GM21619 (cell line): ENCODE results near the gene OR2C3.
"Not testable (repeated sequence)": the region's sequence is repeated elsewhere in the genome, so short reads cannot be mapped to it uniquely, and the experiment has no call there.

Experiments used
- ATAC-seq: cut with Tn5 transposase; IDR thresholded peaks from one replicate; pipeline ENCODE4 v1.9.1; 2021; ENCODE audit not compliant: unreplicated experiment

Gene OR2C3

DNA sequence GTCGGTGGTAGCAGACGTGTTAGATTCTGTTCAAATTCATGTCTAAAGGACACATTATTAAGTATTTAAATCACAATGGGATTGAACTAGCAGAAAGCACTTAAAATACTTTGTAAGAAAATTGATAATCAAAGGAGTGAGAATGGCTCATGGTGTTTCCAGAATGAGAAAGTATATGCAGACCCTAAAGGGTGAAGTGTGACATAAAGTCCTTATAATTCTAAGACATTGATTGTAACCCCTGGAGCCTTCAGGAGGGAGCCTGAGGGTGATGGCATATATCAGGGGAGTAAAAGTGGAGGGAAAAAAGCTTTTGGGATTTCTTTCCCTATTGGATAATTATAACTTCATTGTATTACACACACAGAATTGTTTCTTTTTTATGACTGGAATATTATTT, at the start of gene OR2C3:
Gene OR2C3 (minus strand): TSS at position 101 of the 400 bp plus-strand sequence. CDS start 3,929 bp downstream, outside the sequence.
- ATAC-seq = no peak

DNA sequence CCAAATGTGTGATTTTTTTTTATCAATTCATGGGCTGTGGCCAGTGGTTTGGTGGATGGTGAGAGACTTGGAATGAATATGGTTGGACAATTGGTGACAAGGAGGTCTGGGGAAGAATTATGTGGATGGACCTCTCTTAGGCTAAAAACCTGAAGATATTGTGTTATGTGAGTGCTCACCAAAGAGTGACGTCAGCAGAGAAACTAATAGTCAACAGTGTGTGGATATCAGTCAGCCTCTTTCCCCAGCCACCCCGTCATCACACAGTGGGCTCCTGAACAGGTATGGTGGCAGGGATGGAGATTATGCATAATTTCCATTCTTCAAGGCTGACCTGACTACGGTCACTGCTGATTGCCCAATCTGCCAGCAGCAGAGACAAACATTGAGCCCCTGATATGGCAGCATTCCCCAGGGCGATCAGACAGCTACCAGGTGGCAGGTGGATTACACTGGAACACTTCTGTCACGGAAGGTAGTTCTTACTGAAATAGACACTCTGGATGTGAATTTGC, 42.8 kb upstream of the OR2C3 start:
- no peak for ATAC-seq

DNA sequence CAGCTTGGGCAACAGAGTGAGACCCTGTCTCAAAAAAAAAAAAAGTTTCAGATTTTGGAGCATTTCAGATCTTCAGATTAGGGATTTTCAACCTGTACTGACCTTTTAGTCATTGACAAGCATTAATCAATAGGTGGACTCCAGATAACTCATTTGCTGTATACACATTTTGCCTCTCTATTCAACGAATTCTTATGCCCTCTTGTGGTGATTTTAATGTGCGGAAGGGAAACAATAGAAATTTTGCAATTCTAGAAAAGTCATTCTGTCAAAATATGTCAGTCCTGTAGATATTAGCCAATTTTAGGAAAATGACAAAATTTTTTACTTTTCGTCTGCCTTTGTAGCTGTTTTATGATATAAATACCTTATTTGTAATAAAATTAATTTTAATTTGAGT, 40.3 kb upstream of the OR2C3 start:
- no peak for ATAC-seq

DNA sequence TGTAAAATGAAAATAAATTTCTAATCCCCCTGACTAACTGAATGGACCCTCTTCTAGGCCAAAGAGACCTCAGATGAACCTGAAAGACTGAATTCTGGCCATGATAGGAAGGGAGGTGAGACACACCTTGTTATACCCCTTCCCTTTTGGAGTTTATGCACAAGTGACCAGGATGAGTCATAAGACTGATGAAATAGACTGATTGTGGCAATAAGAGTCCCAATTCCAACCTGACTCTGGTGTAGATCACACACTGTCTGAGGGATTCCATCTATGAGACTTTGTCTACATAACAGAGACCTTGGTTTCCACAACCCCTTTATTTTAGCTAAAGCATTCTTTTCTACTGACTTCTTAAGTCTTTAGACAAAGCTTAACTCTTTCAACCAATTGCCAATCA, 38.4 kb upstream of the OR2C3 start:
- no peak for ATAC-seq

DNA sequence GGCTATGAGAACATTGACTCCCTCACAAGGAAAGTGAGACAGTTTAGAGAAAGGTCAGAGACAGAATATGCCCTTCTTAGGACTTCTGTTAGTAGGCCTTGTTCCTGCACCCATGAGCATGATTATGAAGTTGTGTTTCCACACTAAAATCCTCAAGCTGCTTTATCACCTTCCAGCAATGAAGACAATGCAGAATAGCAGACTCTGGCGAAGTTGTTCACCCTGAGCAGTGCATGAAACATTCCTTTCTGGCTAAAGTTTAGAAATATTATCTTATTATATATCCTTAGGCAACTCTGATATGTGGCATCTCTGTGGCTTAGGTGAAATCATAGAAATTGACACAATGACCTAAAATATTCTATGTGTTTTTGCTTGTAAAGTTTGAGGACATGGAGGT, 38.0 kb upstream of the OR2C3 start:
- ATAC-seq = no peak

DNA sequence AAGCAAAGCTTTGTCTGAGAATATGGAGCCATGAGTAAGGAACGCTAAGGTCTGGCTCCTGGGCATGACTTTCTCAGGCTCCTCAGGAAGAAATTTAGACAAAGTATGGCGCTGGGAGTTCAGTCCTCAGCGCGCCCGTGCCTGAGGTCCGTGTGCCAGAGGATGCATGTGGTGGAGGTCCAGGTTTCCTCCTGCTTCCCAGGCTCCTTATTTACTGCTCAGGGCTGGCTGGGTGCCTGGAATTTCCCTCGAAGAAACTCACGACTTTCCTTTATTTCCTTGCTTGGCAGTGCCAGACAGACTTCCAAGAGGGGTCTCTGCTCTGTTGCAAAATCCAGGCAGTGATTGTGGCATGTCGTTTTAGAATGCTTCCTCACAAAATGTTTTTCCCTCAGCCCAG, 26.0 kb upstream of the OR2C3 start:
- ATAC-seq = no peak

DNA sequence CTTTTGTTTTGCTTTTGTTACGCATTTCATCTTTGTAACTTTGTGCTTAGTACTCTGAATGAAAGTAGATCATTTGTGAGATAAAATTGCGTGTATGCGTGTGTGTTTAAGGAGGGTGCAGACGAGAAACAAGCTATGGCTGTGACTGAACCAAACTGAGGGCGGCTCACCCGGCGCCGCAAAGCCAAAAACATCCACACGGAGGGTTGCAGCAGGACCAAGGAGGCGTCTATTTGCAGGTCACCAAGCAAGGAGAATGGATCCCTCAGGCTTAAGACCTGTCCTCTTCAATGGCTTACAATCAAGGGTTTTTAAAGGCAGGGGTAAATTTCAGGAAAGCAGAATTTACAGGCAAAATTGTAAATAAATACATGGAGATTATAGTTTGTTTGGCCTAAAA, 25.5 kb upstream of the OR2C3 start:
- no peak for ATAC-seq

DNA sequence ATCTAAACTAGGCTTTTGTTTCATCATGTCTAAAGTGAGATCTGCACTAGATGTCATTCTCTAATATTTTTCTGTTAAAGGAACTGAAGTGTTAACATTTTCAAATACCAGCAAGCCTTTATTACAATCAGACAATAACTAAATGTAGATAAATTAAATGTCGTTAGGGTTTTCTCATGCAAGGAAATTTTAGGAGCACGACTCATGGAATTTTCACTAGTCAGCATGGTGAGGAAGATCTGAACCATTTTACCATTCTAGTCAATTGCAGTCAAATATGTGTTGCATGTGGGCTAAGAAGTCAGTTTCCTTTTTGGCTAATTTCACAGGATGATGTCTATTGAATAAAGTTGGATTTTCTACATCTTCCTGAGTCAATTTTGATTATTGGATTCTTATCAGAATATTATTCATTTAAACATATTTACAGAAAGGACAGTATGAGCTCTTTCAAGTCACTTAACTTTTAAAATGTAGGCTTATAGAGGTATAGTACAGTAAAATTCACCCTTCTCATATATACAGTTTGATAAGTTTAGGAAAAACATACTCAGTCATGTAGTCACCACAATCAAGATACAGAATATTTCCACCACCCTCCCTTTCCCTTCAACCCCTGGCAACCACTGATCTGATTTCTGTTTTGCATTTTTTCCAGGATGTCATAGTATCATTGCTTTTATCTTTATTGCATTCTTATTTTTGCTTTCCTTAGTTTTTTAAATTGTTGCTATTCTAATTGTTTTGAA, 21.9 kb upstream of the OR2C3 start:
- ATAC-seq = no peak

DNA sequence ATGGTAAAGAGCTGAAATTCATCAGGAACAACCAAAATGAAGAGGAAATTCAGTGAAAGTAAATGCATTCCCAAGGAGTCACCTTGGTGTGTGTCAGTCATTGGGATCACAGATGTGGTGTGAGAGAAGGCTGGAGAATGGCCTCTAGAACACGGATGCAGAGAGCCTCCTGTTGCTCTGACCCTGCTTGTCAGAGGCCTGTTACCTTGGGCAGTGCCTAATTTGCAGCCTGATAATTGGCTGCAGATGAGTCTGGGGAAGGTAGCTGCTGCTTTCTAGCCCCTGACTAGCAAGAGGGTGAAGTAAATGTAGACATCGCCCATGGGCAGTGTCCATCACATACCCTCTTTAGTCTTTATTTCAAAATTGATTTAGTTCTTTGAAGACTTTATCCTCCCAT, 16.0 kb upstream of the OR2C3 start:
- ATAC-seq = no peak

DNA sequence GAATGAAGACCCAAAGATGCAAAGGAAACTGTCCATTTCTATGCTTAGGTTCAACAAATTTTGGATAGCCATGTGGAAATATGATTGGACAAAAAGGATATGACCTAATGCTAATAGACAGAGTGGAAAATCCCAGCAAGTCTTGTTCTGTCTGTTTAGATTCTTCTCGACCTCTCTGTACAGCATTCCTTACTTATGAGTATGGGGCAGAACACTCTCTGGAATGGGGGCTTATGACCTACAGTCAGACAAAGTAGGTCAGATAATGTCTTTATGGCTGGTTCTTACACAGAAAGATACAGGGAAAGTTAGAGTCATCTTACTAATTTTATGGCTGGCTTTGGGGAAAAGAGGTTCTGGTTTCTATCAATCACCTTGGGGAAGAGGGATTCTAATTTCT, 15.5 kb upstream of the OR2C3 start:
- no peak for ATAC-seq

DNA sequence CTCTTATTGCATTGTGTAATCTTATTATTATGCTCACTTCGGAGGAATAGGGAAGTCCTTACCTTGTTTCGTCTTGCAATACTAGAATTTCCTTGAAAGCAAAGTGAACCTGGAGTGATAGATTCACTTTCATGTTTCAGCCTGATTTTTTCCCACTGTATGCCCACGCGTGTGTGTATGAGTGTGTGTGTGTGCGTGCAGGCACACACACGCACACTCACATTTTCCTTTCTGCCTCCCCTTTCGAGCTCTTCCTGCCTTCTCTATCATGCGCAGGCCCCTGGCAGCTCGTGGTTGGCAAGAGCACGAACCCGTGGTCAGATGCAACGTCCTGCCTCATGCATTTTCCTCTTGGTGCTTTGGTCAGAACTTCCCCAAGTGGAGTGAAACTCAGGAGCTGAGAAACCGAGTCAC, 12.5 kb upstream of the OR2C3 start, which contains the start of gene GCSAML:
Gene GCSAML (plus strand): TSS at position 366 of the 414 bp plus-strand sequence. CDS start 58 bp downstream, outside the sequence.
- ATAC-seq = no peak

DNA sequence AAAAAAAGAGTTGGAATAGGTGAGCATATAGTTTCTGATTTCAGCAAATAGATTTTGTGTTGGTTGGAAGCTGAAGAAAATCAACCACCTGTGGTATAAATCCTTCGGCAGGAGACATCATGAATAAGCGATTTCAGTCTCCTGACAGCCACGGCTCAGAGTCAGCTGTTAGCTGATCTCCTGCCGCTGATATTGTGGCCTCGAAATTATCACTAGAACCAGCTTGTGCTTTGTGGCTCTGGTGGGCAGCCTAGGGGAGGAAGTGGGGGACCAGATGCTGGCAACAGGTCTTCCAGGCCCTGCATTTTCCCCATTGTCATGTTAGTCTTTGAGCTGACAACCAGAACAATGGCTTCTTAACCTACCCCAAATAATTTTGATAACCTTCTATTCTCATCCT, 11.9 kb upstream of the OR2C3 start:
- no peak for ATAC-seq

DNA sequence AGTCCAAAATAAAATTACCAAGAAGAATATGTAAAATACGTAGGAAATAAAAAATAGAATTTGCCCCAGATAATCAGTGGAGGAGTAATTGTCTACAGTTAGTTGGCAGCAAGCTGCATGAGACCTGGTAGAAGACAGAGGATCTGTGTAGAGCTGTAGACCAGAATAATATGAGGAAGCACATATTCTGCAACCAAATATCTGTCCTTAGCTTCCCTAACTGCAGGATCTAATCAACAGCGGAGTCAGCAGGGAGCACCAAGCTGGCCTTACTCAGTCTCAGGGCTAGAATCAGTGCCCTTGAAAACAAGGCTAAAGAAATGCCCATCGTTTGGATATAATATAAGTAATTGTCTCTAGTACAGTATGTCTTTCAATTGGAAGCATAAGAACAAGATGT, 6.6 kb upstream of the OR2C3 start:
- ATAC-seq = no peak

DNA sequence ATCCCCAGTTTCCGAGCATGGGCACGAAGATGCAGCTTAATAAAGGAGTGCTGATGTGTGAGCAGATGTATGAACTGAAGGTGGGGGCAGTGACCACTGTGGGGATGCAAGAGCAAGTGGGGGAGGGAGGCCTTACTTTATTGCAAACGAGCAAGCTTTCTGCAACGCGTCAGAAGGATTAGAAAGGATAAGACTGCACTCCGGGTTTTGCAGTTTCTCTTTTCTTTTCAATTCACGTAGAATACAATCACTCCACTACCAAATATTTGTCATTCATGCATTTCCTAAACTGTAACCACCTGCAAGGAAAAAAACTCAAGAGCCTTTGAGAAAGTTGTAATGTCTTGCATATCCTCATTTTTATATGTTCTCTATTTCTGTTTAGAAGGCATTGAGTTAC, 4.3 kb upstream of the OR2C3 start:
- ATAC-seq = no peak

DNA sequence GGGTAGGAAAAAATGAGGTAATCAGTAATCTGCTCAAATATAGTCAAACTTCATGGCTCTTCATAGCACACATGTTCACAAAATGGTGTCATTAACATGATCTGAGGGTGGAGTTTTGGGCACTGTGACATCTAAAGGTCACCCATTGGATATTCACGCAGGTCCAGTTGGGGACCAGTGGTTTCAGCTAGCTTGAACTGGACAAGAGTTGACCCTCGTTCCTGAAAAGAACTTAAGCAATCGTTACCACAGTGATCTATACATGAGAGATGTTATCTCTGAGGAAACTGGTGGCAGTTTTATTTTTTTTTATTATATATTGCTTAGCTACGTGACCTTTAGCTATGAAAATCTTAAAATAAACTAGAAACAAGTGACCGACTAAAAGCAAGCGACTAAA, 3.0 kb upstream of the OR2C3 start:
- no peak for ATAC-seq

DNA sequence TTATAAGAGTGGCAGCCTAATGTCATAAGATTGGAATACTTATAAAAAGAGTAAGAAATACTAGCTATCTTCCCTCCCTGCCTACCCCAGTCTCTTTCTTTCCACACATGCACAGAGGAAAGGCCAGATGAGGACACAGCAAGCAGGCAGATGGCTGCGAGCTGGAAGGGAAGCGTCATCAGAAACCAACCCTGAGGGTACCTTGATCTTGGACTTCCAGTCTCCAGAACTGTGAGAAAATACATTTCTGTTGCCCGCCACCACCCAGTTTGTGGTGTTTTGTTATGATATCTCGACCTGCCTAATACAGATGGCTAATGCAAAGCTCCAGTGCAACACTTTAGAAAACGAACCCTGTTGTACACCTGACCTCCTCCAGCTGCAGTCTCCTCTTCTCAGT, 2.3 kb upstream of the OR2C3 start:
- no peak for ATAC-seq

DNA sequence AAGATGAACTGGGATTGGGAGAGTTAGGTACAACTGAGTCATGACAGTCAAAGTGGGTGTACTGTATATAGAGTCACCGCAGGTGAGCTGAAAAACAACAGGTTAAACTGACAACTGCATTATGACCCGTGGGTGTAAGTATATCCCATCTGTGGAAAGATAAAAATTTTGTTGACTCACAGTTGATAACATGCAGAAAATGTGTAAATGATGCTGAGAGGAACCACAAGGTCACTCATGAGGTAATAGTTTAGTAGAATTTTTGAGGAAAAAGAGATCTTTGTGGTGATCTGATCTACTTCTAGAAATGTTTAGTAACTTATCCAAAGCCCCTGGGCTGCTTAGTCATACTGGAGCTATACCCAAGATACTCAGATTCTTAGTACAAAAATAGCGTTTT, 838 bp downstream of the OR2C3 start:
- no peak for ATAC-seq

DNA sequence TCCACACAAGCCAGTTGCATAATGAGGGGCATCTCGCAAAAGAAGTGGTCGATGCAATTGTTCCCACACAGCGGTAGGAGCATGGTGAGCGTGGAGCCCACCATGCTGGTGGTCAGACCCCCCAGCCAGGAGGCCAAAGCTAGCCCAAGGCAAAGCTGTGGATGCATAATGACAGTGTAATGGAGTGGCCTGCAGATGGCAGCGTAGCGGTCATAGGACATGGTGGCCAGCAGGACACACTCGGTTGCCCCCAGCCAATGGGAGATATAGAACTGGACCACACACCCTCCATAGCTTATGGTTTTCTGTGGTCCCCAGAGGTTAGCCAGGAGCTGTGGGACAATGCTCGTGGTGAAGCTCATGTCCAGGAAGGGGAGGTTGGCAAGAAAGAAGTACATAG, 4.3 kb downstream of the OR2C3 start:
- no peak for ATAC-seq

DNA sequence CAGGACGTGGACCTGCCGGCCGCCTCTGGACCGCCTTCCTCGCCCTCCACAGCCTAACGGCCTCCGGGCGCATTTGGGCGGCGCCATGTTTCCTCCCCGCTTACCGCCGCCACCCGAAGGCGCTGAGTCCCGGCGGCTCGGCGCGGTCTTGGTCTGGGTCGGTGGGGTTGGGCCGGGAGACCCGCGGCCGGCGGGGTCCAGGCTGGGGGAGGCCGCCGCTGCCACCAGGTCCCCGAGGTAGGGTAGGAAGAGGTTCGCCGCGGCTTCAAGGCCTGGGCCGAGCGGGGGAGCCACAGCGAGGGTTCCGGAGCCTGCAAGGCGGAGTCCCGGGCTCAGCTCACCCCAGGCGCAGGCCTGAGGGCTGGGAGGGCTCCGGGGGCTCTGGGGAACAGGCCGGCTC, 5.5 kb downstream of the OR2C3 start:
- no peak for ATAC-seq

DNA sequence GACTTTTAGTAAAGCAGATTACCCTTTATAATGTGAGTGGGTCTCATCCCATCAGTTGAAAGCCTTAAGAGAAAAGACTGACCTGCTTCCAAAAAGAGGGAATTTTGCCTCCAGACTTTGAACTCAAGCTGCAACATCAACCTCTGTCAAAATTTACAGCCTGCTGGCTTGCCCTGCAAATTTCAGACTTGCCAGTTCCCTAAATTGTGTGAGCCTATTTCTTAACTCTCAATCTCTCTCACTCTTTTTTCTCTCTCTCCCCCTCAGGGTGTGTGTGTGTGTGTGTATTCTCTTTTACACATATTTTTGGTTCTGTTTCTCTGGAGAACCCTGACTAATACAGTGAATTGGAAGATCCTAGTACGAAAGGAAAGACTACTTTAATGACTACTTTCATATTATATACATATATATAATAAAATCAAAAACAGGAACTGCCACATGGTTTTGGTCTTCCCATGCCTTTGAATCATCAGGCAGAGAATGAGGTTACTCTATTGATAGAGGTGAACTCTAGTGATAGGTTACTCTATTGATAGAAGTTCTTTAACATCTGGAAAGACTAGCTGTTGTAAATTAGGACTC, 6.4 kb downstream of the OR2C3 start:
- ATAC-seq = no peak

DNA sequence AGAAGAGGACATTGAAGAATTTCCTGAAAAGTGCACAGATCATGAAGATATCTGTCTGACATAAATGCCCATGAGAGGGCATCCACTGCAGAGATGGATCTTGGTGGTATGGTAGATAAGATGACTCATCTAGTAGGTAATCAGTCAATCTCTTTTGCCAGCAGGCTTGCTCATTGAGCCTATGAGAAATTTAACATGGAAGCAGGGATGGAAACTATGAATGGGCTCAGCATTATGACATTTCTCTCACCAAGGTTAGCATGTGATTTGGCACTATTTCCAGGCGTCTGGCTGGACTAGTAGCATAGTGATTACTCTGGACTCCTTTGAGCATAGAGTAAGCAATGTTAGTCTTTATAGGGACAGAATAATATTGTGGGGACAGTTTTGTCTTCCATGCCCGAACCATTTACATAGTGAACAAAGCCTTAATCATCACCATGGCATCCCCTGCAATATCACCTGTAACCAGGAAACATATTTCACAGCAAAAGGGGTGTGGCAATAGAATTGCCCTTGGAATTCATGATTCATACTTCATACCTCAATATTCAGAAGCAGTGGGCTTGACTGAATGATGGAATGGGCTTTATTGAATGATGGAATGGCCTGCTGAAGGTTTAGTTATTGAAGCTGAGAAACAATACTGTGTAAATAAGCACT, 7.3 kb downstream of the OR2C3 start:
- no peak for ATAC-seq

DNA sequence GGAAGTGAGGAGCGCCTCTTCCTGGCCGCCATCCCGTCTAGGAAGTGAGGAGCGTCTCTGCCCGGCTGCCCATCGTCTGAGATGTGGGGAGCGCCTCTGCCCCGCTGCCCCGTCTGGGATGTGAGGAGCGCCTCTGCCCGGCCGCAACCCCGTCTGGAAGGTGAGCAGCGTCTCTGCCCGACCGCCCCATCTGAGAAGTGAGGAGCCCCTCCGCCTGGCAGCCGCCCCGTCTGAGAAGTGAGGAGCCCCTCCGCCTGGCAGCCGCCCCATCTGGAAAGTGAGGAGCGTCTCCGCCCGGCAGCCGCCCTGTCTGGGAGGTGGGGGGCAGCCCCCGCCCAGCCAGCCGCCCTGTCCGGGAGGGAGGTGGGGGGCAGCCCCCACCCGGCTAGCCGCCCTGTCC, 14.4 kb downstream of the OR2C3 start:
- not testable (repeated sequence) for ATAC-seq
